NB4 (cell line): ENCODE data around the gene TBC1D14.

Source experiments
- DNase-seq: peaks from one replicate; pipeline ENCODE4 v3.0.0; 2010; ENCODE audit warnings: low read depth
- H3K4me3 ChIP-seq: one replicate; pipeline ENCODE4 v1.5.1; 2011; ENCODE audit warnings: mild to moderate bottlenecking, low read depth, low read length, moderate library complexity
- MYC ChIP-seq: IDR thresholded peaks from 2 replicates; pipeline ENCODE4 v1.6.1; 2011; ENCODE audit warnings: low read depth, low read length
- POLR2A ChIP-seq: IDR thresholded peaks from 2 replicates; pipeline ENCODE4 v1.6.1; 2011; ENCODE audit warnings: mild to moderate bottlenecking; ENCODE audit not compliant: insufficient read length; ENCODE audit errors: extremely low read depth
- TF ChIP-seq, protein P1 (sequence below): IDR thresholded peaks from 2 replicates; pipeline ENCODE4 v1.6.1; 2011; ENCODE audit warnings: low read depth, low read length
- TF ChIP-seq, protein P2 (sequence below): IDR thresholded peaks from one replicate; pipeline ENCODE4 v1.5.1; 2012; ENCODE audit warnings: low read depth, low read length

Gene TBC1D14

DNA sequence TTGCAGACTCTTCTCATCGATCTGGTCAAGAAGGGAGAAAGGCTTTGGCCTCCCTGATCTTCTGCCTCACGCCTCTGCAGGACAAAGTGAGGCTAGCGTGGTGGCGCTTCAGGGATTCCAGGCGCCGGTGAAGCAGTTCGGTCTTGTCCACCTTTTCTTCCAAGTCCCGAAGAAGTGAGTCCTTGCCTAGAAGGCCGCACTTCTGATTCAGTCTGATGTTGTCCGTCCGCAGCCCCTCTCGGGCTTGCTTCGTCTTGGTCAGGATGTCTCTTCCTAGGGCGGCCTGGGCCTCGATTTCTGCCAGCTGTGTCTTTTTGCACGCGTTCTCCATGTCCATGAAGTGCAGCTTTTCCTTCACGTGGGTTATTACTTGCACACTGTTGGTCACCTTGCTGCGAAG is 131.6 kb downstream of the TBC1D14 start:
- no peak for DNase-seq
- TF ChIP-seq, protein P1, sequence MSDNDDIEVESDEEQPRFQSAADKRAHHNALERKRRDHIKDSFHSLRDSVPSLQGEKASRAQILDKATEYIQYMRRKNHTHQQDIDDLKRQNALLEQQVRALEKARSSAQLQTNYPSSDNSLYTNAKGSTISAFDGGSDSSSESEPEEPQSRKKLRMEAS = no peak
- TF ChIP-seq POLR2A = no peak
- TF ChIP-seq, protein P2, sequence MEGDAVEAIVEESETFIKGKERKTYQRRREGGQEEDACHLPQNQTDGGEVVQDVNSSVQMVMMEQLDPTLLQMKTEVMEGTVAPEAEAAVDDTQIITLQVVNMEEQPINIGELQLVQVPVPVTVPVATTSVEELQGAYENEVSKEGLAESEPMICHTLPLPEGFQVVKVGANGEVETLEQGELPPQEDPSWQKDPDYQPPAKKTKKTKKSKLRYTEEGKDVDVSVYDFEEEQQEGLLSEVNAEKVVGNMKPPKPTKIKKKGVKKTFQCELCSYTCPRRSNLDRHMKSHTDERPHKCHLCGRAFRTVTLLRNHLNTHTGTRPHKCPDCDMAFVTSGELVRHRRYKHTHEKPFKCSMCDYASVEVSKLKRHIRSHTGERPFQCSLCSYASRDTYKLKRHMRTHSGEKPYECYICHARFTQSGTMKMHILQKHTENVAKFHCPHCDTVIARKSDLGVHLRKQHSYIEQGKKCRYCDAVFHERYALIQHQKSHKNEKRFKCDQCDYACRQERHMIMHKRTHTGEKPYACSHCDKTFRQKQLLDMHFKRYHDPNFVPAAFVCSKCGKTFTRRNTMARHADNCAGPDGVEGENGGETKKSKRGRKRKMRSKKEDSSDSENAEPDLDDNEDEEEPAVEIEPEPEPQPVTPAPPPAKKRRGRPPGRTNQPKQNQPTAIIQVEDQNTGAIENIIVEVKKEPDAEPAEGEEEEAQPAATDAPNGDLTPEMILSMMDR = no peak
- no peak for TF ChIP-seq MYC
- no peak overlapping the region for H3K4me3 ChIP-seq

DNA sequence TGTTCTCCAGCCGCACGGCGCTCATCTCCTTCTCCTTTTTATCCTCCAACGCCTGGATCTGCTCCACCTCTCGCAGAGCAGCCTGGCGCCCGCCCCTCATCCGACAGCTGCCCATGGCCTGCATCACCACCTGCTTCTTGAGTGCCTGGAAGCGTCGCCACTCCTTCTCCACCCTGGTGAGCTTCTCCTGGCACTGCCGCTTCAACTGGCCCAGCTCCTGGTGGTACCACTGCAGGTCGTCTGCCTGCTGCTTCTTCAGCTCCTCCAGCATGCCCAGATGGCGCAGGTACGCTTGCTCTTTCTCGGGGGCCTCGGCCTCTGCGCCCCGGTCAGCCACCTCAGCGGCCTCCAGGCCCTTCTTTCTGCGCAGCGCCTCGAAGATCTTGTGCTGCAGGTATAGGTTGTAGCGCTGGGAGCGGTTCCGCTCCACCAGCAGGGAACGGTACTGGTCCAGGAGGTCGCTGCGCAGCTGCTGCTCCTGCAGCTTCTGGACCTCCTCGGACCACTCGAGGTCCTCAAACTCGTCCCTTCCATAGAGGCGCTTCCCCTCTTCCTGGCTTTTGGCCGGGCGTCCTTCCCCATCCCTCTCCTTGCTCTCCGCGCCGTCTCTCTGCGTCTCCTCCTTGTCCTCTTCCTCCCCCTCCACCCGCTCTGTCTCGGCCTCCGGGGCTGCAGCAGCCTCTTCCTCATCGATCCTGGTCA is 132.3 kb downstream of the TBC1D14 start:
- TF ChIP-seq, protein P1 = no peak
- TF ChIP-seq POLR2A = no peak
- no peak for TF ChIP-seq MYC
- TF ChIP-seq, protein P2 = no peak
- DNase-seq = no peak

DNA sequence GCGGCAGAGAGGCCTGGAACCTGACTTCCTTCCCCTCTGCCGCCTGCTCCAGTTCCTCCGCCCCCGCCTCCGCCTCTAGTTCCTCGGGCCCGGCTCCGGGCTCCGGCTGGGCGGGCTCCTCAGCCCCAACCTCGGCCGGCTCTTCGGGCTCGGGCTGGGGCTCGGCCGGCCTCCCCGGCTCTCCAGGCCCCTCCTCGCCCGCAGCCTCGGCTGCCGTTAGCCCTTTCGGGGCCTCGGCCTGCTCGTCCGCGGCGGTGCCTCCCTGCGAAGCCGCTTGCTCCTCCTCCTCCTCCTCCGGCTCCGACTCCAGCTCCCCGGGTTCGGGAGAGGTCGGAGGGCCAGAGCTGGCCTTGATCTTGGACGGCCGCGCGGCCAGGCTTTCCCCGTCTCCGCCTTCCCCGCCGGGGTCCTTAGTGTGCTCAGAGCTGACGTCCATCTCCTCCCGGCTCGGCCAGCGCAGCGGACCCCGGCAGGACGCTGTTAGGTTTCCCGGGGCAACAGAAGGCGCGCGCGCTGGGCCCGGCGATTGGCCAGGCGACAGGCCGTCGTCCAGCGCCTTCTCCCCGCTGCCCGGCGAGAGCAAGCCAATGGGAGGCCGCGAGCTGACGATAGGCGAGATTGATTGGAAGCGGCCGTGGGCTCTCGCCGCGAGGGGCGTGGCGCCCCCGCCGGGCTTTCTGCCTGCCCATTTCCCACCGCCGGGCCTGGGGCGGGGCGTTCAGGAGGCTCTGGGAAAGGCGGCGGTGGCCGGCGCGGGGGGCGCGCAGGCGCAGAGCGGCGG is 133.1 kb downstream of the TBC1D14 start:
- peak; percentile 100 for DNase-seq
- H3K4me3 ChIP-seq = peak overlapping the region; percentile 67

More for the DNA sequence above, 132.3 kb downstream of the TBC1D14 start:
- H3K4me3 ChIP-seq = peak overlapping the region; percentile 67

DNA sequence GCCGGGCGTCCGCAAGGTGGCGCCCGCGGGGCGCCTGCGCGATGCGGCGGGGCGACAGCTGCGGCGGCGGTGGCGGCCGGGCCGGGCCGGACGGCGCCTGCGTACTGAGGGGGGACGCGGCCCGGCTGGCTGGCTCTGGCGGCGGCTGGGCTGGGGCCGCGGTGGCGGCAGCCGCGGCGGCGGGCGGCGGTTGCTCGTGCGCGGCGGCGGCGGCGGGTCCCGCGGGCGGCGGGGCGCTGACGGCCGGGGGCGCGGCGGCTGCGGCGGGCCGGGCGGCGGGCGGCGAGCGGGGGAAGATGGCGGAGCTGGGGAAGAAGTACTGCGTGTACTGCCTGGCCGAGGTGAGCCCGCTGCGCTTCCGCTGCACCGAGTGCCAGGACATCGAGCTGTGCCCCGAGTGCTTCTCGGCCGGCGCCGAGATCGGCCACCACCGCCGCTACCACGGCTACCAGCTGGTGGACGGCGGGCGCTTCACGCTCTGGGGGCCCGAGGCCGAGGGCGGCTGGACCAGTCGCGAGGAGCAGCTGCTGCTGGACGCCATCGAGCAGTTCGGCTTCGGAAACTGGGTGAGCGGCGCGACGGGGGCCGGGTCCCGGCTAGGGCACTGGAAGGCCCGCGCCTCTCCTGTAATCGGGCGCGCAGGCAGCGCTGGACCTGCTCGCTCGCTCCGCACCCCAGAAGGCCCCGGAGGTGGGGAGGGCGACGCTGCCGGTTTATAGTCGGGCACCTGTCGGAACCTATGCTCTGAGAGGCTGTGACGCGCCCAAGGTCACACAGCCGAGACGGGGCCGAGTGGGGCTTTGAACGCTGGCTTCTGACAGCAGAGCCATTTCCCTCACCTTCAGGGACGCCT is 133.9 kb downstream of the TBC1D14 start, which contains the start of gene TADA2B:
Gene TADA2B (plus strand): TSS at position 89 of the 853 bp plus-strand sequence. CDS start 208 bp downstream, at position 297.
- peak; percentile 76 for DNase-seq
- TF ChIP-seq MYC (peak; percentile 11; the same call in 1 of the 2 replicates), POLR2A (no peak)
- TF ChIP-seq, protein P2 = no peak
- TF ChIP-seq, protein P1 = 0 out of 2 replicates have a peak, but pooled peaks have one; percentile 7
- peak within 1 kb of the TSS; percentile 81 for H3K4me3 ChIP-seq

More for the DNA sequence above, 133.1 kb downstream of the TBC1D14 start:
- TF ChIP-seq, protein P1 = 0 out of 2 replicates have a peak, but pooled peaks have one; percentile 17
- TF ChIP-seq, protein P2 = no peak

DNA sequence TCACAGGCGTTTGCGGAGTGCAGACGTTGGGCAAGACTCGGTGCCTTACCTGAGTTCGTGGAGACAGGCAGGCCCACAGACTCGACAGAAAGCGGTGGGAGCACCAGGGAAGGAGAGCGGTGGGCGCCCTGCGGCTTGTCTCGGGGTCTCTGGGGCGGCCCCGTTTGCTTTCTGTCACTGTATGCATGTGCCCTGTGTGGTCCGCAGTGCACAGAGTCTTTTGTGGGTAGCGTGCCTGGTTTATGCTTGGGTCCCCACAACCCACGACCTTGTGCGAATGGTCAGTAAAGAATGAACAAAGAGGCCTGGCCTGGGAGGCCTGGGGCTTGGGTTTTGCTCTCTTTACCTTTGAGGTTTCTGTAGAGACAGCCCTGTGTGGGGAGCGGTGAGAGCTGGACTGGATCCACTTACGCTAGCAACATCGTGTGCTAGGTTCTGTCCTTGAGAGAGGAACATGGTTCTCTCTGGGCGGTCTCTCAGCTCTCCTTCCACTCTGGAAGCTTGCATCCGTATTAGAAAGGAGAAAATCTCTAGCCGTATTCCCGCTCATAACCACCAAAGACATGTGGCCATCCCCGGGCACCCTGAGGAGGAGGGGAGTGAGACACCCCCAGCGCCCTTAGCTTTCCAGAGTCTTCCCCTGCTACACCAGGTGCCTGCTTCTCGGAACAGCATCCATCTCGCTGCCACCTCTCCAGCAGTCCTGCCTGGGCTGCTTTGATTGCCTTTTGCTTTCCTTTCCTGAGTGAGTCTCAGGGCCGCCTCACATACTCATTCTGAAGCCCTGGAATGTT is 134.7 kb downstream of the TBC1D14 start:
- no peak for DNase-seq
- peak overlapping the region; percentile 81 for H3K4me3 ChIP-seq
- TF ChIP-seq POLR2A (no peak), MYC (no peak)
- TF ChIP-seq, protein P1 = no peak
- TF ChIP-seq, protein P2 = no peak
